ENCODE measurements around the gene BEAN1.
"Not testable (repeated sequence)": the region's sequence is repeated elsewhere in the genome, so short reads cannot be mapped to it uniquely, and the experiment has no call there.

Gene BEAN1

DNA sequence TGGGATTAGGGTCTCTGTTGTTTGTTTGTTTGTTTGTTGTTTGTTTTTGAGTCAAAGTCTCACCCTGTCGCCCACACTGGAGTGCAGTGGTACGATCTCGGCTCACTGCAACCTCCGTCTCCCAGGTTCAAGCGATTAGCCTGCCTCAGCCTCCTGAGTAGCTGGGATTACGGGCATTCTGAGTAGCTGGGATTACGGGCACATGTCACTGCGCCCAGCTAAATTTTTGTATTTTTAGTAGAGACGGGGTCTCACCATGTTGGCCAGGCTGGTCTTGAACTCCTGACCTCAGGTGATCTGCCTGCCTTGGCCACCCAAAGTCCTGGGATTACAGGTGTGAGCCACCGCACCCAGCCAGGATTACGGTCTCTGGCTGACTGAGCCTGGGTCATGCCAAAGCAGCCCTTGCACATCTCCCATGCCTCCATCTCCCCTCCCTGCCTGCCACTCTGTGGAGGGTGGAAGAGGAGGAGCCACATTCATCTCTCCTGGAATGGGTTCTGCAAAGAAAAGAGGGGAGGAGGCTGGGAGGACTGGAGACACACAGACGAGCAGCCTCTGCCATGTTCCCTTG is 59.2 kb downstream of the BEAN1 start:
- no peak for DNase-seq (ENCODE audit: low spot score)

DNA sequence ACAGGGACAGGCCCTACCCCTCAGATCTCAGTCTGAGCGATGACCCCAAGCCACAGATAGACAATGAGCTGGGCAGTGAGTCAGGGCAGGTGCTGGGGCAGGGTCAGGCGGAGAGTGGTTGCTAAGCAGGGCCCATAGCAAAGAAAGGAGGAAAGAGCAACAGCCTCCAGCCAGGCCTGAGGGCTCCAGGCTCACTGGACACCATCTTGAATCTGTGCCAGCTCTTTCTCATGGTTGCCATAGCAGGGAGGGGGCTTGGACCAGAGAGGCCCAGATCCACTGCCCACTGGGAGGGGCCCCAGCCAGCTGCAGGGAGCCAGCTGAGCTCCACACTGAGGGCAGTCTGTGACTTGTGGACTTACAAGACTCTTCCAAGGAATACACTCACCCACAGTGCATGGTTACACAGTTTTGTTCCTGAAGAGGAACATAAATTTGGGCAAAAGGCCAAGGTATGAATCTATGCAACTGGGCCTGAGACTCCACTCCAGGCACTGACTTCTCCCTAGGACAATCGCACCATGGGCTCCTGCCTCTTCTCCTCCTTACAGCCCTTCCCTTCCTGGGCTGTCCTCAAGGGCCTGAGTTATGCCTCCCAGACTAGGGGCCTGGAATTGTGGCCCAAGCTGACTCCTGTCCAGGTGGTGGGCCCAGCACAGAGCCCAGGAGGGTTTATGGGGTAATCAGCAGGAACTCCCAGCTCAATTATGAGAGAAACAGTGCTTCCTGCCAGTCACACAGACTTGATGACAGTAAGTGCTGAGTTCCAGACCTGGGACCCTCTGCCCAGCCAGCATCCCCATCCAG is 59.9 kb downstream of the BEAN1 start:
- DNase-seq (ENCODE audit: low spot score) = no peak

GRCh38 chr16:66487580-66488275 is 60.6 kb downstream of the BEAN1 start:
- no peak for DNase-seq (ENCODE audit: low spot score)

DNA sequence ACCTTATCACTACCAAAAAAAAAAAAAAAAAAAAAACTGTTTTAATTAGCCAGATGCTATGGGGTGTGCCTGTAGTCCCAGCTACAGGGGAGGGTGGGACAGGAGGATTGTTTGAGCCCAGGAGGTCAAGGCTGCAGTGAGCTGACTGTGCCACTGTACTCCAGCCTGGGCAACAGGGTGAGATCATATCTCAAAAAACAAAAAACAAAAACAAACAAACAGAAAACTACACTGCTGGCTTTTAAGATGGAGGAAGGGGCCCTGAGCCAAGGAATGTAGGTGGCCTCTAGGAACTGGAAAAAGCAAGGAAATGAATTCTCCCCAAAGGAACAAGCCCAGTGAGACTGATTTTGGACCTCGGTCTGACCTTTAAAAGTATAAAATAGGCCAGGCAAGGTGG is 61.4 kb downstream of the BEAN1 start:
- no peak for DNase-seq (ENCODE audit: low spot score)

GRCh38 chr16:66489385-66489784 is 62.3 kb downstream of the BEAN1 start:
- no peak for DNase-seq (ENCODE audit: low spot score)

DNA sequence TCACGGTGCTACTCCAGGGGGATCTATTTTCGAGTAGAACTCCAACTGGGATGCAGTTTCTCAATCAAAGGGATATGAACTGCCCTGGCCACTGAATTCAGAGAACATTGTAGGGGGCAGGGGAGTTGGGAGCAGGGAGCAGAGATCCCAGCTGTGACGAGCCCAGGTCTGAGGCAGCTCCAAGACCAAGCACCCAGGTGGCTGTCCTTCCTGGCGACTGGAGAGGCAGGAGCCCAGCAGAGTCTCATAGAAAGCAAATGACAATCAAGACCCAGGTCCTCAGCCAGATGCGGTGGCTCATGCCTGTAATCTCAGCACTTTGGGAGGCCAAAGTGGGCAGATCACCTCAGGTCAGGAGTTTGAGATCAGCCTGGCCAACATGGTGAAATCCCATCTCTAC is 62.7 kb downstream of the BEAN1 start:
- DNase-seq (ENCODE audit: low spot score) = no peak

DNA sequence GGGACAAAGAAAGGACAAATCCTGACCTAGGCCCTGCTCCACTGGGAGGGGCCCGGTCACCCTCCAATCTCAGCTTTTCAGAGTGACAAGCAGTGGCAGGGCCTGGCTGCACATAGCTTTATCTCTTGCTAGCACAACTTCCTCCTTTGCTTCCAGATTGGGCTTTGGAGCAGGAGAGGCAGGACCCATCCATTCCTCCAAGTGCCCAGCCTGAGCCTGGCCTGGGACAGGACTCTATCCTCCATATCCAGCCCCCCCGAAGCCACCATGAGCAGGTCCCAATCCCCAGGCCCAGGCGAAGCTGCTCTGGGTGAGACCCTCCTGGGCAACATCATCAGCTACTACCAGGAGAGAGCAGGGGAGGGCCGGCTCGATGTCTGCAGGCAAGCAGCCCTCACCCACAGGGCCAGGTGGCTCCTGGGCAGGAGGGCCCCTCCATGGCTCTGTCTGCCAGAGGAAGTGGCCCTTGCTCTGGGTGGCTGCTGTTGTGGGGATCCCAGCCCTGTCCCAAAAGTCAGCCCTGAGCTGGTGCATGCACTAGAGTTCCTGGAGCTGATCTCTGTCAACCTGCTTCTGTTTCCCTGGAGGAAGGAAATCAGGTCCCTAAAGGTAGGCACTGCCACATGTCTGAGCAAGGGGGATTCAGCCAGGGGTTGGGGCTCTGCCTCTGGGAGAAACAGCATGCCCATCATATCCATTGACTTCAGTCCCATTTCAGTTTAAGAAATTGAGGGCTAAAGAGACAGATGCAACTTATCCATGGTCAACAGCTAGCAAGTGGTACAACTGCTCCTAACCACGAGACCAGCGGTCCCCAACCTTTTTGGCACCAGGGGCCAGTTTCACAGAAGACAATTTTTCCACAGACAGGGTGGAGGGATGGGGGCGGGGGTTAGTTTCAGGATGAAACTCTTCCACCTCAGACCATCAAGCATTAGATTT is 64.0 kb downstream of the BEAN1 start:
- DNase-seq (ENCODE audit: low spot score) = no peak

GRCh38 chr16:66491716-66492064 is 64.6 kb downstream of the BEAN1 start:
- no peak for DNase-seq (ENCODE audit: low spot score)

GRCh38 chr16:66493490-66494401 is 66.7 kb downstream of the BEAN1 start:
- DNase-seq (ENCODE audit: low spot score) = no peak

GRCh38 chr16:66494916-66495315 is 67.8 kb downstream of the BEAN1 start:
- no peak for DNase-seq (ENCODE audit: low spot score)

GRCh38 chr16:66495440-66495839 is 68.3 kb downstream of the BEAN1 start:
- DNase-seq (ENCODE audit: low spot score) = no peak

DNA sequence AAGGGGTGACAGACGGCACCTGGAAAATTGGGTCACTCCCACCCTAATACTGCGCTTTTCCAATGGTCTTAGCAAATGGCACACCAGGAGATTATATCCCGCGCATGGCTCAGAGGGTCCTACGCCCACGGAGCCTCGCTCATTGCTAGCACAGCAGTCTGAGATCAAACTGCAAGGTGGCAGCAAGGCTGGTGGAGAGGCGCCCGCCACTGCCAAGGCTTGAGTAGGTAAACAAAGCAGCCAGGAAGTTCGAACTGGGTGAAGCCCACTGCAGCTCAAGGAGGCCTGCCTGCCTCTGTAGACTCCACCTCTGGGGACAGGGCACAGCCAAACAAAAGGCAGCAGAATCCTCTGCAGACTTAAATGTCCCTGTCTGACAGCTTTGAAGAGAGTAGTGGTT is 69.1 kb downstream of the BEAN1 start:
- DNase-seq (ENCODE audit: low spot score) = not testable (repeated sequence)

DNA sequence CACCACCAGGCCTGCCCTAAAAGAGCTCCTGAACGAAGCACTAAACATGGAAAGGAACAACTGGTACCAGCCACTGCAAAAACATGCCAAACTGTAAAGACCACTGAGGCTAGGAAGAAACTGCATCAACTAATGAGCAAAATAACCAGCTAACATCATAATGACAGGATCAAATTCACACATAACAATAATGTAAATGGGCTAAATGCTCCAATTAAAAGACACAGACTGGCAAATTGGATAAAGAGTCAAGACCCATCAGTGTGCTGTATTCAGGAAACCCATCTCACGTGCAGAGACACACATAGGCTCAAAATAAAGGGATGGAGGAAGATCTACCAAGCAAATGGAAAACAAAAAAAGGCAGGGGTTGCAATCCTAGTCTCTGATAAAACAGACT is 70.8 kb downstream of the BEAN1 start:
- not testable (repeated sequence) for DNase-seq (ENCODE audit: low spot score)

DNA sequence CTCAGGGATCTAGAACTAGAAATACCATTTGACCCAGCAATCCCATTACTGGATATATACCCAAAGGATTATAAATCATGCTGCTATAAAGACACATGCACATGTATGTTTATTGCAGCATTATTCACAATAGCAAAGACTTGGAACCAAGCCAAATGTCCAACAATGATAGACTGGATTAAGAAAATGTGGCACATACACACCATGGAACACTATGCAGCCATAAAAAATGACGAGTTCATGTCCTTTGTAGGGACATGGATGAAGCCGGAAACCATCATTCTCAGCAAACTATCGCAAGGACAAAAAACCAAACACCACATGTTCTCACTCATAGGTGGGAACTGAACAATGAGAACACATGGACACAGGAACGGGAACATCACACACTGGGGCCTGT is 74.5 kb downstream of the BEAN1 start:
- DNase-seq (ENCODE audit: low spot score) = not testable (repeated sequence)

GRCh38 chr16:66502020-66502913 is 75.2 kb downstream of the BEAN1 start:
- DNase-seq (ENCODE audit: low spot score) = no peak

DNA sequence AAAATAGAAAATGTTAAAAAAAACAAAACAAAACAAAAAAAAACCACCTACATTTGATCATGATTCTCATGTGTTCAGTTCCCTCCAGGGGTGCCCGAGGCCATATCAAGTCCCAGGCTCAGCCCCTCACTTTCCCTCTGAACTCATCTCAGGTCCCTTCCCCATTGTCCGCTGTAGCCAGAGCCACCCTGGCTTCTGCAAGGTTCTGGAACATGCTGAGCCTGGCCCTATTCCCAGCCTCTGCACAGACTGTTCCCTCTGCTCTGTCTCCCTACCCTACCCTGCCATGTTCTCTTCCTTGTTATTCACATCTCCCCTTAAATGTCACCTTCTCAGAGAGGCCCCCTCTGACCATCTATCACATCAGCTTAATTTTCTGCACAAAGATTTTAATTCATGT is 75.9 kb downstream of the BEAN1 start:
- DNase-seq (ENCODE audit: low spot score) = no peak

GRCh38 chr16:66503612-66504011 is 76.5 kb downstream of the BEAN1 start:
- DNase-seq (ENCODE audit: low spot score) = no peak

GRCh38 chr16:66507731-66508239 is 80.7 kb downstream of the BEAN1 start:
- no peak for DNase-seq (ENCODE audit: low spot score)

- DNase-seq (ENCODE audit: low spot score) = no peak
Measured at GRCh38 chr16:66508248-66508913, 81.3 kb downstream of the BEAN1 start.
